ENCODE results near the gene TSPAN18.

- TF ChIP-seq CTCF (IDR thresholded peaks at IDR 0.05) (no peak), POLR2A (IDR thresholded peaks at IDR 0.05) (no peak)
Measured at GRCh38 chr11:44943118-44943517, 216.4 kb downstream of the TSPAN18 start.
